ENCODE measurements around the gene SLC39A11. TPM values are rescaled to one million over a fixed set of nuclear protein-coding genes. Genes with fewer than 3 reads are reported as not detected.

The SLC39A11 gene
- total and polyA plus RNA-seq, 2 of the 13 experiments (the other 11 are each of a cell fraction or from before 2014, with no cell fraction given): 17.2 to 31.5 TPM

DNA sequence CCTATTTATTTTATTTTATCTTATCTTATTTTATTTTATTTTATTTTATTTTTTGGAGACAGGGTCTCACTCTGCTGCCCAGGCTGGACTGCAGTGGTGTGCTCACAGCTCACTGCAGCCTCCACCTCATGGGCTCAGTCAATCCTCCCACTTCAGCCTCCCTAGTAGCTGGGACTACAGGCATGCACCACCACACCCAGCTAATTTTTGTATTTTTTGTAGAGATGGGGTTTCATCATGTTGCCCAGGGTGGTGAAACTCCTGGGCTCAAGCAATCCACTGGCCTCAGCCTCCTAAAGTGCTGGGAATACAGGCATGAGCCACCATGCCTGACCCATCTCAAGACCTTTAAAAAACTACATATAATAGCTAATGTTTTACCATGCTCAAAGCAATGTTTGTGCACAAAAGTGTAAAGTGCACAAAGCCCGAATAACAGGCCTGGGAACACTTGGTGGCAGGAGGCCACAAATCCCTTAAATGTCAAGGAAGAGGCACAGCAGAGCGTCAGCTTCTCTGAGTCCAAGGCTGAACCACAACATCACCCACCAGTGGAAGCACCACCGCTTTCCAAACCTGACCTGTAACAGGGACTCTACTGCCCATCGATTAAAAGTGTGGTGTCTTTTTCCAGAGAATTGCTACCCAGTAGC is 30.6 kb upstream of the SLC39A11 start (continued):
- TF ChIP-seq, protein P1, sequence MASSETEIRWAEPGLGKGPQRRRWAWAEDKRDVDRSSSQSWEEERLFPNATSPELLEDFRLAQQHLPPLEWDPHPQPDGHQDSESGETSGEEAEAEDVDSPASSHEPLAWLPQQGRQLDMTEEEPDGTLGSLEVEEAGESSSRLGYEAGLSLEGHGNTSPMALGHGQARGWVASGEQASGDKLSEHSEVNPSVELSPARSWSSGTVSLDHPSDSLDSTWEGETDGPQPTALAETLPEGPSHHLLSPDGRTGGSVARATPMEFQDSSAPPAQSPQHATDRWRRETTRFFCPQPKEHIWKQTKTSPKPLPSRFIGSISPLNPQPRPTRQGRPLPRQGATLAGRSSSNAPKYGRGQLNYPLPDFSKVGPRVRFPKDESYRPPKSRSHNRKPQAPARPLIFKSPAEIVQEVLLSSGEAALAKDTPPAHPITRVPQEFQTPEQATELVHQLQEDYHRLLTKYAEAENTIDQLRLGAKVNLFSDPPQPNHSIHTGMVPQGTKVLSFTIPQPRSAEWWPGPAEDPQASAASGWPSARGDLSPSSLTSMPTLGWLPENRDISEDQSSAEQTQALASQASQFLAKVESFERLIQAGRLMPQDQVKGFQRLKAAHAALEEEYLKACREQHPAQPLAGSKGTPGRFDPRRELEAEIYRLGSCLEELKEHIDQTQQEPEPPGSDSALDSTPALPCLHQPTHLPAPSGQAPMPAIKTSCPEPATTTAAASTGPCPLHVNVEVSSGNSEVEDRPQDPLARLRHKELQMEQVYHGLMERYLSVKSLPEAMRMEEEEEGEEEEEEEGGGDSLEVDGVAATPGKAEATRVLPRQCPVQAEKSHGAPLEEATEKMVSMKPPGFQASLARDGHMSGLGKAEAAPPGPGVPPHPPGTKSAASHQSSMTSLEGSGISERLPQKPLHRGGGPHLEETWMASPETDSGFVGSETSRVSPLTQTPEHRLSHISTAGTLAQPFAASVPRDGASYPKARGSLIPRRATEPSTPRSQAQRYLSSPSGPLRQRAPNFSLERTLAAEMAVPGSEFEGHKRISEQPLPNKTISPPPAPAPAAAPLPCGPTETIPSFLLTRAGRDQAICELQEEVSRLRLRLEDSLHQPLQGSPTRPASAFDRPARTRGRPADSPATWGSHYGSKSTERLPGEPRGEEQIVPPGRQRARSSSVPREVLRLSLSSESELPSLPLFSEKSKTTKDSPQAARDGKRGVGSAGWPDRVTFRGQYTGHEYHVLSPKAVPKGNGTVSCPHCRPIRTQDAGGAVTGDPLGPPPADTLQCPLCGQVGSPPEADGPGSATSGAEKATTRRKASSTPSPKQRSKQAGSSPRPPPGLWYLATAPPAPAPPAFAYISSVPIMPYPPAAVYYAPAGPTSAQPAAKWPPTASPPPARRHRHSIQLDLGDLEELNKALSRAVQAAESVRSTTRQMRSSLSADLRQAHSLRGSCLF (CRISPR knock-in tag; IDR thresholded peaks at IDR 0.05; ENCODE audit: borderline replicate concordance): no peak
- TF ChIP-seq ZNF564 (CRISPR knock-in tag; IDR thresholded peaks at IDR 0.05) (no peak), ZBTB21 (CRISPR knock-in tag; IDR thresholded peaks at IDR 0.05) (no peak), NCOA1 (CRISPR knock-in tag; IDR thresholded peaks at IDR 0.05) (0 out of 2 replicates have a peak, but pooled peaks have one; percentile 52), ZSCAN31 (CRISPR knock-in tag; IDR thresholded peaks at IDR 0.05; ENCODE audit: low read depth) (no peak), ZNF264 (CRISPR knock-in tag; IDR thresholded peaks at IDR 0.05) (peak; percentile 68; the same call in 1 of the 2 replicates), NFE2L1 (CRISPR knock-in tag; IDR thresholded peaks at IDR 0.05; ENCODE audit: borderline replicate concordance) (no peak), ZNF672 (CRISPR knock-in tag; IDR thresholded peaks at IDR 0.05) (no peak), TEAD2 (CRISPR knock-in tag; IDR thresholded peaks at IDR 0.05) (no peak), ZNF460 (CRISPR knock-in tag; IDR thresholded peaks at IDR 0.05; ENCODE audit: borderline replicate concordance) (peak; percentile 48; the same call in 1 of the 2 replicates), ZNF782 (CRISPR knock-in tag; IDR thresholded peaks at IDR 0.05; ENCODE audit: borderline replicate concordance) (no peak), SOX6 (IDR thresholded peaks at IDR 0.05) (no peak), SOX6 (CRISPR knock-in tag; IDR thresholded peaks at IDR 0.05) (peak; percentile 25; the same call in 1 of the 2 replicates), ZNF615 (CRISPR knock-in tag; IDR thresholded peaks at IDR 0.05; ENCODE audit: borderline replicate concordance) (no peak)
- TF ChIP-seq, protein P2, sequence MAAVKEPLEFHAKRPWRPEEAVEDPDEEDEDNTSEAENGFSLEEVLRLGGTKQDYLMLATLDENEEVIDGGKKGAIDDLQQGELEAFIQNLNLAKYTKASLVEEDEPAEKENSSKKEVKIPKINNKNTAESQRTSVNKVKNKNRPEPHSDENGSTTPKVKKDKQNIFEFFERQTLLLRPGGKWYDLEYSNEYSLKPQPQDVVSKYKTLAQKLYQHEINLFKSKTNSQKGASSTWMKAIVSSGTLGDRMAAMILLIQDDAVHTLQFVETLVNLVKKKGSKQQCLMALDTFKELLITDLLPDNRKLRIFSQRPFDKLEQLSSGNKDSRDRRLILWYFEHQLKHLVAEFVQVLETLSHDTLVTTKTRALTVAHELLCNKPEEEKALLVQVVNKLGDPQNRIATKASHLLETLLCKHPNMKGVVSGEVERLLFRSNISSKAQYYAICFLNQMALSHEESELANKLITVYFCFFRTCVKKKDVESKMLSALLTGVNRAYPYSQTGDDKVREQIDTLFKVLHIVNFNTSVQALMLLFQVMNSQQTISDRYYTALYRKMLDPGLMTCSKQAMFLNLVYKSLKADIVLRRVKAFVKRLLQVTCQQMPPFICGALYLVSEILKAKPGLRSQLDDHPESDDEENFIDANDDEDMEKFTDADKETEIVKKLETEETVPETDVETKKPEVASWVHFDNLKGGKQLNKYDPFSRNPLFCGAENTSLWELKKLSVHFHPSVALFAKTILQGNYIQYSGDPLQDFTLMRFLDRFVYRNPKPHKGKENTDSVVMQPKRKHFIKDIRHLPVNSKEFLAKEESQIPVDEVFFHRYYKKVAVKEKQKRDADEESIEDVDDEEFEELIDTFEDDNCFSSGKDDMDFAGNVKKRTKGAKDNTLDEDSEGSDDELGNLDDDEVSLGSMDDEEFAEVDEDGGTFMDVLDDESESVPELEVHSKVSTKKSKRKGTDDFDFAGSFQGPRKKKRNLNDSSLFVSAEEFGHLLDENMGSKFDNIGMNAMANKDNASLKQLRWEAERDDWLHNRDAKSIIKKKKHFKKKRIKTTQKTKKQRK (IDR thresholded peaks at IDR 0.05; ENCODE audit: low read length): no peak
- TF ChIP-seq, protein P3, sequence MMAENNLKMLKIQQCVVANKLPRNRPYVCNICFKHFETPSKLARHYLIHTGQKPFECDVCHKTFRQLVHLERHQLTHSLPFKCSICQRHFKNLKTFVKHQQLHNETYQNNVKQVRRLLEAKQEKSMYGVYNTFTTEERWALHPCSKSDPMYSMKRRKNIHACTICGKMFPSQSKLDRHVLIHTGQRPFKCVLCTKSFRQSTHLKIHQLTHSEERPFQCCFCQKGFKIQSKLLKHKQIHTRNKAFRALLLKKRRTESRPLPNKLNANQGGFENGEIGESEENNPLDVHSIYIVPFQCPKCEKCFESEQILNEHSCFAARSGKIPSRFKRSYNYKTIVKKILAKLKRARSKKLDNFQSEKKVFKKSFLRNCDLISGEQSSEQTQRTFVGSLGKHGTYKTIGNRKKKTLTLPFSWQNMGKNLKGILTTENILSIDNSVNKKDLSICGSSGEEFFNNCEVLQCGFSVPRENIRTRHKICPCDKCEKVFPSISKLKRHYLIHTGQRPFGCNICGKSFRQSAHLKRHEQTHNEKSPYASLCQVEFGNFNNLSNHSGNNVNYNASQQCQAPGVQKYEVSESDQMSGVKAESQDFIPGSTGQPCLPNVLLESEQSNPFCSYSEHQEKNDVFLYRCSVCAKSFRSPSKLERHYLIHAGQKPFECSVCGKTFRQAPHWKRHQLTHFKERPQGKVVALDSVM (CRISPR knock-in tag; IDR thresholded peaks at IDR 0.05): peak; percentile 90
- TF ChIP-seq, protein P4, sequence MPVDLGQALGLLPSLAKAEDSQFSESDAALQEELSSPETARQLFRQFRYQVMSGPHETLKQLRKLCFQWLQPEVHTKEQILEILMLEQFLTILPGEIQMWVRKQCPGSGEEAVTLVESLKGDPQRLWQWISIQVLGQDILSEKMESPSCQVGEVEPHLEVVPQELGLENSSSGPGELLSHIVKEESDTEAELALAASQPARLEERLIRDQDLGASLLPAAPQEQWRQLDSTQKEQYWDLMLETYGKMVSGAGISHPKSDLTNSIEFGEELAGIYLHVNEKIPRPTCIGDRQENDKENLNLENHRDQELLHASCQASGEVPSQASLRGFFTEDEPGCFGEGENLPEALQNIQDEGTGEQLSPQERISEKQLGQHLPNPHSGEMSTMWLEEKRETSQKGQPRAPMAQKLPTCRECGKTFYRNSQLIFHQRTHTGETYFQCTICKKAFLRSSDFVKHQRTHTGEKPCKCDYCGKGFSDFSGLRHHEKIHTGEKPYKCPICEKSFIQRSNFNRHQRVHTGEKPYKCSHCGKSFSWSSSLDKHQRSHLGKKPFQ (CRISPR knock-in tag; IDR thresholded peaks at IDR 0.05; ENCODE audit: insufficient replicate concordance): no peak

All from HepG2 (cell line).